GM12892 (cell line): ENCODE measurements around the gene FBXL19.

Experiments
- POLR2A ChIP-seq: IDR thresholded peaks from 2 replicates; pipeline ENCODE4 v1.6.1; 2011; ENCODE audit warnings: low read depth, low read length, control low read depth
- POLR2AphosphoS5 ChIP-seq: IDR thresholded peaks from 2 replicates; pipeline ENCODE4 v1.6.1; 2011; ENCODE audit warnings: low read depth, low read length, control low read depth
- TAF1 ChIP-seq: IDR thresholded peaks from 2 replicates; pipeline ENCODE4 v1.6.1; 2011; ENCODE audit warnings: low read depth, mild to moderate bottlenecking, control low read depth, low read length, borderline replicate concordance

GRCh38 chr16:30944352-30944751, 21.0 kb downstream of the FBXL19 start:
- TF ChIP-seq POLR2A (no peak), POLR2AphosphoS5 (no peak), TAF1 (no peak)
